Mammary epithelial cell (primary cell): Measurements from ENCODE around the gene TADA2B.

Experiments
- EZH2 ChIP-seq: IDR thresholded peaks from 2 replicates; pipeline ENCODE4 v1.6.1; 2012; ENCODE audit warnings: low read length, inconsistent platforms, borderline replicate concordance
- TF ChIP-seq, protein P1 (sequence below), 2 donors: IDR thresholded peaks in 1 of 2; conservative IDR thresholded peaks in 1 of 2; 2 replicates each; pipeline ENCODE4 v1.5.1; 2011 to 2012; ENCODE audit warnings: inconsistent platforms in 2 of 2, low read length in 2 of 2, mild to moderate bottlenecking in 2 of 2, control low read depth in 1 of 2, low read depth in 1 of 2; ENCODE audit not compliant: insufficient read depth in 1 of 2; ENCODE audit errors: extremely low read depth in 1 of 2

DNA sequence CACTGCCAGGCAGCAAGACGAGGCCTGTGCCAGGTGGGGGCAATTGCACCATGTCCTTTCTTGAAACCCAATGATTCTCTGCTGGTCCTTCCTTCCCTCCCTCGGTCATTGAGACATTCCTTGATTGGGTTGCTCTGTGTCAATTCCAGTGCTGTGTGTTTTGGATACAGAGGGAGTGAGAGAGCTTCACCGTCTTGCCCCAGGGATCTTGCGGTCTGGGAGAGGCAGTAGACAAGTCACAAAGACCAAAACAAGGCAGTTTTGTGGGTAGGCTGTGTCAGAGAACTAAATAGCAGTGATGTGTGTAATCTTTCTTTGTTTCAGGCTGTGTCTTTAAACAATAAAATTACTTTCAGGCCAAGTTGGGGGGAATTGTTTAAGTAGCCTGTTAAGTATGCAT is 38.8 kb upstream of the TADA2B start:
- no peak for TF ChIP-seq EZH2
- TF ChIP-seq, protein P1, sequence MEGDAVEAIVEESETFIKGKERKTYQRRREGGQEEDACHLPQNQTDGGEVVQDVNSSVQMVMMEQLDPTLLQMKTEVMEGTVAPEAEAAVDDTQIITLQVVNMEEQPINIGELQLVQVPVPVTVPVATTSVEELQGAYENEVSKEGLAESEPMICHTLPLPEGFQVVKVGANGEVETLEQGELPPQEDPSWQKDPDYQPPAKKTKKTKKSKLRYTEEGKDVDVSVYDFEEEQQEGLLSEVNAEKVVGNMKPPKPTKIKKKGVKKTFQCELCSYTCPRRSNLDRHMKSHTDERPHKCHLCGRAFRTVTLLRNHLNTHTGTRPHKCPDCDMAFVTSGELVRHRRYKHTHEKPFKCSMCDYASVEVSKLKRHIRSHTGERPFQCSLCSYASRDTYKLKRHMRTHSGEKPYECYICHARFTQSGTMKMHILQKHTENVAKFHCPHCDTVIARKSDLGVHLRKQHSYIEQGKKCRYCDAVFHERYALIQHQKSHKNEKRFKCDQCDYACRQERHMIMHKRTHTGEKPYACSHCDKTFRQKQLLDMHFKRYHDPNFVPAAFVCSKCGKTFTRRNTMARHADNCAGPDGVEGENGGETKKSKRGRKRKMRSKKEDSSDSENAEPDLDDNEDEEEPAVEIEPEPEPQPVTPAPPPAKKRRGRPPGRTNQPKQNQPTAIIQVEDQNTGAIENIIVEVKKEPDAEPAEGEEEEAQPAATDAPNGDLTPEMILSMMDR (conservative IDR thresholded peaks at IDR 0.05 in 1 of 2, IDR thresholded peaks at IDR 0.05 in 1 of 2; ENCODE audit: extremely low read depth in 1 of 2, insufficient read depth in 1 of 2, low read depth in 1 of 2, low read length in 2 of 2): no peak
